GM12892 (cell line): Measurements from ENCODE around the gene IPO11.

Experiments
- POLR2A ChIP-seq: IDR thresholded peaks from 2 replicates; pipeline ENCODE4 v1.6.1; 2011; ENCODE audit warnings: low read depth, low read length, control low read depth
- POLR2AphosphoS5 ChIP-seq: IDR thresholded peaks from 2 replicates; pipeline ENCODE4 v1.6.1; 2011; ENCODE audit warnings: low read depth, low read length, control low read depth

DNA sequence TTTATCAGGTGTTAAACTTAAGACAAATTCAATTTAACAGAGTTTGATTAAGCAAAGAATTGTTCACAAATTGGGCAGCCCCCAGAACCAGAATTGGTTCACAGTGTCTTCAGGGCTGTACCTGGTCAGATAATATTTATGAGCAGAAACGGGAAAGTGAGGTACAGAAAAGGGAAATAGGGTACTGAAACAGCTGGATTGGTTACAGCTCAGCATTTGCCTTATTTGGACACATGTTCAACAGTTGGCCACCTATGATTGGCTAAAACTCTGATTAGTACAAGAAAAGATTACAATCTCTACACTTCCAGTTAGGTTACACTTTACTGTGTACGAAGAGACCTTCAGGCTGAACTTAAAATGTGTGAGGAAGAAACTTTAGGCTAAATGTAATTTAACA, 184.8 kb downstream of the IPO11 start:
- TF ChIP-seq POLR2A (no peak), POLR2AphosphoS5 (no peak)
